Sigmoid colon (tissue), 4 donors: ENCODE measurements around the gene BIRC6.

Experiments
- CTCF ChIP-seq, 4 experiments: fragments of 450-650 bp in 3 of 4; fragments of 200-600 bp in 1 of 4; IDR thresholded peaks; one replicate each; pipeline ENCODE4 v1.5.1; 2016 to 2019; ENCODE audit warnings: antibody characterized with exemption in 4 of 4, mild to moderate bottlenecking in 3 of 4, moderate library complexity in 2 of 4
- EP300 ChIP-seq, 4 donors: sonication (generic); formaldehyde crosslinking; IDR thresholded peaks; one replicate each; pipeline ENCODE4 v1.6.1; 2017; ENCODE audit warnings: antibody characterized with exemption in 4 of 4
- POLR2A ChIP-seq, 2 donors: fragments of 450-650 bp; IDR thresholded peaks; one replicate each; pipeline ENCODE4 v1.6.1; 2016; ENCODE audit warnings: antibody characterized with exemption in 2 of 2, mild to moderate bottlenecking in 2 of 2, moderate library complexity in 2 of 2
- POLR2AphosphoS5 ChIP-seq, 4 donors: sonication (generic); formaldehyde crosslinking; IDR thresholded peaks; one replicate each; pipeline ENCODE4 v1.6.1; 2017; ENCODE audit warnings: antibody characterized with exemption in 4 of 4

- TF ChIP-seq CTCF (IDR thresholded peaks at IDR 0.05): no peak
- TF ChIP-seq POLR2A (IDR thresholded peaks at IDR 0.05): no peak
- TF ChIP-seq POLR2AphosphoS5 (IDR thresholded peaks at IDR 0.05): no peak
- no peak for TF ChIP-seq EP300 (IDR thresholded peaks at IDR 0.05)
These were observed 15.8 kb downstream of the BIRC6 start for GRCh38 chr2:32372519-32373182.
